Cardiac muscle cell (in vitro differentiated cells and primary cell): ENCODE measurements around the gene MAPKAPK2. TPM values are rescaled to one million over a fixed set of nuclear protein-coding genes. Genes with fewer than 3 reads are reported as not detected.

Experiments
- DNase-seq, 2 donors: peaks; one replicate each; pipeline versions ENCODE4 v3.0.0 to v3.0.0-alpha.2; 2010 to 2017; ENCODE audit warnings: low read depth in 1 of 2, low spot score in 1 of 2
- H3K27ac ChIP-seq: fragments of 200-600 bp; sonication (generic); 2 replicates; pipeline ENCODE4 v1.5.1; 2016
- H3K27me3 ChIP-seq: fragments of 200-600 bp; sonication (generic); 2 replicates; pipeline ENCODE4 v1.6.0; 2016; ENCODE audit warnings: control low read depth
- H3K36me3 ChIP-seq: fragments of 200-600 bp; sonication (generic); 2 replicates; pipeline ENCODE4 v1.5.1; 2016; ENCODE audit warnings: control low read depth
- H3K4me1 ChIP-seq: fragments of 200-600 bp; sonication (generic); 2 replicates; pipeline ENCODE4 v1.8.1; 2017; ENCODE audit warnings: low read depth, mild to moderate bottlenecking, mixed run types
- H3K4me3 ChIP-seq: fragments of 200-600 bp; sonication (generic); 2 replicates; pipeline ENCODE4 v1.5.1; 2016; ENCODE audit warnings: mild to moderate bottlenecking
- H3K9me3 ChIP-seq: fragments of 200-600 bp; sonication (generic); 2 replicates; pipeline ENCODE4 v1.5.1; 2017; ENCODE audit warnings: low read depth, mild to moderate bottlenecking, control low read depth
- polyA plus RNA-seq: library from polyadenylated mRNA; unstranded; fragments of >200 nt; fragmentation: Nextera tagmentation; extraction: Ambion mirVana; gene quantifications from 2 replicates; pipeline ENCODE4 v1.2.1, GENCODE V29; 2016
- total RNA-seq: library from RNA; depleted of rRNA; stranded (reverse); fragments of >200 nt; gene quantifications from 2 replicates; pipeline ENCODE4 v1.2.3, GENCODE V29; 2016
- TF ChIP-seq, protein P1 (sequence below): IDR thresholded peaks from 2 replicates; pipeline ENCODE4 v1.5.1; 2012; ENCODE audit warnings: low read depth, mild to moderate bottlenecking, low read length

MAPKAPK2 gene
- total and polyA plus RNA-seq, 2 experiments from 2014 or later, result 31.4 to 117 TPM

GRCh38 chr1:206662396-206663092, 22.2 kb upstream of the MAPKAPK2 start:
- no peaks in the 10 kb centered on the region for H3K36me3 ChIP-seq
- no peaks in the 10 kb centered on the region for H3K9me3 ChIP-seq
- peak overlapping the region; percentile 87 for H3K27ac ChIP-seq
- no peak for DNase-seq
- no peaks in the 10 kb centered on the region for H3K27me3 ChIP-seq
- TF ChIP-seq, protein P1, sequence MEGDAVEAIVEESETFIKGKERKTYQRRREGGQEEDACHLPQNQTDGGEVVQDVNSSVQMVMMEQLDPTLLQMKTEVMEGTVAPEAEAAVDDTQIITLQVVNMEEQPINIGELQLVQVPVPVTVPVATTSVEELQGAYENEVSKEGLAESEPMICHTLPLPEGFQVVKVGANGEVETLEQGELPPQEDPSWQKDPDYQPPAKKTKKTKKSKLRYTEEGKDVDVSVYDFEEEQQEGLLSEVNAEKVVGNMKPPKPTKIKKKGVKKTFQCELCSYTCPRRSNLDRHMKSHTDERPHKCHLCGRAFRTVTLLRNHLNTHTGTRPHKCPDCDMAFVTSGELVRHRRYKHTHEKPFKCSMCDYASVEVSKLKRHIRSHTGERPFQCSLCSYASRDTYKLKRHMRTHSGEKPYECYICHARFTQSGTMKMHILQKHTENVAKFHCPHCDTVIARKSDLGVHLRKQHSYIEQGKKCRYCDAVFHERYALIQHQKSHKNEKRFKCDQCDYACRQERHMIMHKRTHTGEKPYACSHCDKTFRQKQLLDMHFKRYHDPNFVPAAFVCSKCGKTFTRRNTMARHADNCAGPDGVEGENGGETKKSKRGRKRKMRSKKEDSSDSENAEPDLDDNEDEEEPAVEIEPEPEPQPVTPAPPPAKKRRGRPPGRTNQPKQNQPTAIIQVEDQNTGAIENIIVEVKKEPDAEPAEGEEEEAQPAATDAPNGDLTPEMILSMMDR, result no peak
- H3K4me3 ChIP-seq, result no peak overlapping the region
- peaks cover 56% of the 10 kb centered on the region for H3K4me1 ChIP-seq

- Histone ChIP-seq H3K27me3 (no peaks in the 10 kb centered on the region), H3K36me3 (no peaks in the 10 kb centered on the region), H3K4me1 (peaks cover 59% of the 10 kb centered on the region), H3K4me3 (no peak overlapping the region), H3K27ac (peak overlapping the region; percentile 87), H3K9me3 (no peaks in the 10 kb centered on the region)
- TF ChIP-seq, protein P1, result no peak
- DNase-seq, result no peak
Measured at GRCh38 chr1:206663362-206663761, 21.3 kb upstream of the MAPKAPK2 start.

DNA sequence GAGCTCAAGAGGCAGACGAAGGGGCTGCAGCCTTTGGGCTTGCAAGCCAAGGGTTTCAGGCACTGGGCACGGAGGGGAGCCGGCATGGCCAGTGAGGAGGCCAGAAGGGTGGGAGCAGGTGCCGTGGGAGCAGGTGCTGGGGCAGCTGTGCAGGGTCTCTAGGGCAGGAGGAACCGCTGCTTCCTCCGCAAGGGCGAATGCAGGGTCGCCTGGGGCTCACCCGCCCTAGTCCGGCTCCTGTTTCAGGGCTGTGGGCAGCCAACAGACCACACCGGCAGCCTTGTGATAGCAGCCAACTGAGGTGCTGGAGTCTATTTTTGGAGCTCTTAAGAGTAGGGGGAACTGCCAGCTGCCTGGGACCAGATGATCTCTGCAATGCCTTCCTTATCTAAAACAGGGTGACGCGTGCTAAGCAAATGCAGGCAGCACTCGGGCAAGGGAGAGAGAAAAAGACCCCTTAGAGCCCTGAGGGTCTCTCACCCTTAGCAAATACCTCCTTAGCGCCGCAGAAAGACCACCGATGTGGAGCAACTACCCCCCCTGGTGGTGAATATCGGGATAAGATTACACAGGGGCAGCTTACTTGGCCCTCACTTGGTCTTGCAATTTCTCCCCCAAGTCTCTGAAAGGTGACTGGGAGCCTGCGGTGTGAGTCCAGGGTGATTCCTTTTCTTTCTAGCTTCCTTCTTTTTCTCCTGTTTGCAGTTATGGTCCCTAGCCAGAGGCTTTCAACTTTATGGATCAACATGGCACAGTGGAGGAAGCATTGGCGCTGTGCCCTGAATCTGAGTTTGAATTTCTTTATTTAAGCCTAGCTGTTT, 20.7 kb upstream of the MAPKAPK2 start:
- H3K36me3 ChIP-seq, result no peaks in the 10 kb centered on the region
- no peaks in the 10 kb centered on the region for H3K27me3 ChIP-seq
- H3K27ac ChIP-seq, result peak overlapping the region; percentile 87
- H3K9me3 ChIP-seq, result no peaks in the 10 kb centered on the region
- no peak overlapping the region for H3K4me3 ChIP-seq
- TF ChIP-seq, protein P1, result peak; percentile 74
- H3K4me1 ChIP-seq, result peaks cover 56% of the 10 kb centered on the region
- DNase-seq, result peak; percentile 78 to 95

DNA sequence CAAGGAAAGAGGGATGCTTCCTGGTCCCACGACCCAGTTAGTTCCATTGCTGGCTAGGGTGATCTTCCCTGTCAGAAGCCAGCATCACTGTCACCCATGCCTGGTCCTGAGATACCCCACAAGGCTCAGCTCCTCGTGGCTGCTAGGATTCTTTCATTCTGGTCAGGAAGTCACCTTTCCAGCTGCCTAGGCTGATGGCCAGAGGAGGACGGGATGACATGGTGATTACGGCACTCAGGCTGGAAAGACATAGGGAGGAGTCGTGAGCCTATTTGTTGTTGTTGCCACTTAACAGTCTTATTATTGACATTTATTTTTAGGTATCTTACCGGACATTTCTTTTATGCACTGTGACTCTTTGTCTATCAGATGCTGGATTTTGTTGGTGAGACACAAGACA, 20.0 kb upstream of the MAPKAPK2 start:
- no peak for DNase-seq
- Histone ChIP-seq H3K36me3 (no peaks in the 10 kb centered on the region), H3K9me3 (no peaks in the 10 kb centered on the region), H3K27ac (peak overlapping the region; percentile 87), H3K27me3 (no peaks in the 10 kb centered on the region), H3K4me3 (no peak overlapping the region), H3K4me1 (peaks cover 54% of the 10 kb centered on the region)
- TF ChIP-seq, protein P1, result no peak

GRCh38 chr1:206666031-206666561, 18.6 kb upstream of the MAPKAPK2 start:
- no peak overlapping the region for H3K4me3 ChIP-seq
- TF ChIP-seq, protein P1, result no peak
- H3K27me3 ChIP-seq, result no peaks in the 10 kb centered on the region
- peaks cover 49% of the 10 kb centered on the region for H3K4me1 ChIP-seq
- no peak overlapping the region for H3K27ac ChIP-seq
- no peak for DNase-seq
- H3K36me3 ChIP-seq, result no peaks in the 10 kb centered on the region
- H3K9me3 ChIP-seq, result no peaks in the 10 kb centered on the region
